WTC11 (cell line): Measurements from ENCODE around the gene MACO1.

ENCODE experiments used
- ATF3 ChIP-seq: sonication (generic); formaldehyde crosslinking; conservative IDR thresholded peaks from 2 replicates; pipeline ENCODE4 v1.8.1; 2022; ENCODE audit warnings: mild to moderate bottlenecking, missing genetic modification reagents
- CREB1 ChIP-seq: sonication (generic); formaldehyde crosslinking; IDR thresholded peaks from 2 replicates; pipeline ENCODE4 v1.8.0; 2023; ENCODE audit warnings: mild to moderate bottlenecking, missing genetic modification reagents
- CTCF ChIP-seq: fragments of 200-600 bp; IDR thresholded peaks from 2 replicates; pipeline ENCODE4 v1.8.0; 2022; ENCODE audit warnings: antibody characterized with exemption
- HMGXB4 ChIP-seq: sonication (generic); formaldehyde crosslinking; IDR thresholded peaks from 2 replicates; pipeline ENCODE4 v1.8.1; 2023; ENCODE audit warnings: mild to moderate bottlenecking, moderate library complexity, missing genetic modification reagents
- MAX ChIP-seq: sonication (generic); formaldehyde crosslinking; IDR thresholded peaks from 2 replicates; pipeline ENCODE4 v1.8.0; 2022; ENCODE audit warnings: mild to moderate bottlenecking, missing genetic modification reagents
- MLX ChIP-seq: sonication (generic); formaldehyde crosslinking; IDR thresholded peaks from 2 replicates; pipeline ENCODE4 v1.8.1; 2023; ENCODE audit warnings: mild to moderate bottlenecking, missing genetic modification reagents, moderate library complexity
- PRDM15 ChIP-seq: sonication (generic); formaldehyde crosslinking; IDR thresholded peaks from 2 replicates; pipeline ENCODE4 v1.8.0; 2022; ENCODE audit warnings: missing genetic modification reagents
- RELA ChIP-seq: sonication (generic); formaldehyde crosslinking; IDR thresholded peaks from 2 replicates; pipeline ENCODE4 v1.8.1; 2022; ENCODE audit warnings: missing genetic modification reagents, mild to moderate bottlenecking, borderline replicate concordance
- SP1 ChIP-seq: sonication (generic); formaldehyde crosslinking; conservative IDR thresholded peaks from 2 replicates; pipeline ENCODE4 v1.8.1; 2022; ENCODE audit warnings: missing genetic modification reagents
- TCF7 ChIP-seq: sonication (generic); formaldehyde crosslinking; IDR thresholded peaks from 2 replicates; pipeline ENCODE4 v1.8.0; 2022; ENCODE audit warnings: mild to moderate bottlenecking, low read depth, missing genetic modification reagents, moderate library complexity
- ZNF121 ChIP-seq: sonication (generic); formaldehyde crosslinking; IDR thresholded peaks from 2 replicates; pipeline ENCODE4 v1.8.0; 2023; ENCODE audit warnings: missing genetic modification reagents
- ZNF232 ChIP-seq: sonication (generic); formaldehyde crosslinking; IDR thresholded peaks from 2 replicates; pipeline ENCODE4 v1.8.0; 2022; ENCODE audit warnings: mild to moderate bottlenecking, missing genetic modification reagents
- ZNF423 ChIP-seq: fragments of 250-450 bp; sonication (Bioruptor Pico); IDR thresholded peaks from 2 replicates; pipeline ENCODE4 v2.1.2; 2022; ENCODE audit warnings: mild to moderate bottlenecking, moderate library complexity
- TF ChIP-seq, protein P1 (sequence below): sonication (generic); formaldehyde crosslinking; IDR thresholded peaks from 2 replicates; pipeline ENCODE4 v1.8.0; 2022; ENCODE audit warnings: mild to moderate bottlenecking, missing genetic modification reagents

- TF ChIP-seq CTCF (no peak), HMGXB4 (CRISPR knock-in tag) (no peak), TCF7 (no peak), CREB1 (no peak), RELA (CRISPR knock-in tag) (no peak), ZNF423 (CRISPR knock-in tag) (no peak), ZNF232 (CRISPR knock-in tag) (no peak), MLX (no peak), ZNF121 (no peak), MAX (CRISPR knock-in tag) (no peak), SP1 (CRISPR knock-in tag) (no peak), ATF3 (CRISPR knock-in tag) (no peak), PRDM15 (CRISPR knock-in tag) (no peak)
- TF ChIP-seq, protein P1, sequence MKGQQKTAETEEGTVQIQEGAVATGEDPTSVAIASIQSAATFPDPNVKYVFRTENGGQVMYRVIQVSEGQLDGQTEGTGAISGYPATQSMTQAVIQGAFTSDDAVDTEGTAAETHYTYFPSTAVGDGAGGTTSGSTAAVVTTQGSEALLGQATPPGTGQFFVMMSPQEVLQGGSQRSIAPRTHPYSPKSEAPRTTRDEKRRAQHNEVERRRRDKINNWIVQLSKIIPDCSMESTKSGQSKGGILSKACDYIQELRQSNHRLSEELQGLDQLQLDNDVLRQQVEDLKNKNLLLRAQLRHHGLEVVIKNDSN (CRISPR knock-in tag): no peak
These were observed 29.3 kb downstream of the MACO1 start for GRCh38 chr1:25460020-25460419.
